Kidney (tissue), 14 donors: ENCODE results near the gene GH1. TPM values are rescaled to one million over a fixed set of nuclear protein-coding genes. Genes with fewer than 3 reads are reported as not detected.

Experiments used
- DNase-seq, 5 donors: peaks; one replicate each; pipeline ENCODE4 v3.0.0-alpha.2; 2013 to 2020
- FAIRE-seq: peaks from 2 replicates; lab custom pipeline; 2012; peaks lifted over from hg19 to GRCh38; lab: Jason Lieb, UNC
- H3K27ac ChIP-seq, 2 donors: one replicate each; pipeline ENCODE4 v1.7.0; 2013; ENCODE audit warnings: low read depth in 2 of 2, low read length in 2 of 2, inconsistent platforms in 1 of 2
- H3K27me3 ChIP-seq: one replicate; pipeline ENCODE4 v1.7.1; 2013; ENCODE audit warnings: low read length, inconsistent platforms; ENCODE audit not compliant: control insufficient read depth, insufficient read depth
- H3K36me3 ChIP-seq, 3 donors: one replicate each; pipeline versions ENCODE4 v1.7.0 to v1.7.1; 2013; ENCODE audit warnings: low read length in 3 of 3, control low read depth in 1 of 3, inconsistent platforms in 1 of 3; ENCODE audit not compliant: insufficient read depth in 3 of 3, control insufficient read depth in 2 of 3
- H3K4me1 ChIP-seq, 3 donors: one replicate each; pipeline versions ENCODE4 v1.7.0 to v1.7.1; 2013; ENCODE audit warnings: low read length in 3 of 3, inconsistent platforms in 1 of 3, low read depth in 1 of 3; ENCODE audit not compliant: control insufficient read depth in 2 of 3, insufficient read depth in 2 of 3
- H3K4me3 ChIP-seq, 3 donors: one replicate each; pipeline versions ENCODE4 v1.7.0 to v1.8.1; 2013; ENCODE audit warnings: low read length in 3 of 3, control low read depth in 1 of 3, inconsistent platforms in 1 of 3
- H3K9ac ChIP-seq, 3 donors: one replicate each; pipeline versions ENCODE4 v1.7.0 to v1.7.1; 2013; ENCODE audit warnings: low read length in 3 of 3, control low read depth in 1 of 3, inconsistent platforms in 1 of 3
- H3K9me3 ChIP-seq, 3 donors: one replicate each; pipeline versions ENCODE4 v1.7.0 to v1.7.1; 2013; ENCODE audit warnings: low read length in 3 of 3, control low read depth in 1 of 3, inconsistent platforms in 1 of 3; ENCODE audit not compliant: control insufficient read depth in 2 of 3, insufficient read depth in 1 of 3
- CTCF ChIP-seq: IDR thresholded peaks from 3 replicates; pipeline ENCODE4 v1.5.1; 2012; ENCODE audit warnings: mild to moderate bottlenecking, moderate library complexity, borderline replicate concordance; ENCODE audit not compliant: insufficient read depth; ENCODE audit errors: extremely low read depth
- intact Hi-C: fragments of 100-400 bp; cut with DNase I; formaldehyde crosslinking; loops from one replicate; pipeline ENCODE4 v1.11.1; 2022
- polyA plus RNA-seq: library from polyadenylated mRNA; stranded (reverse); fragments of 350-450 nt; fragmentation: Illumina TruSeq; extraction: RNeasy Lipid Tissue Mini Kit (QIAGEN cat#74804); gene quantifications from one replicate; pipeline ENCODE4 v1.2.3, GENCODE V29; 2014; ENCODE audit warnings: low read depth, low replicate concordance; ENCODE audit not compliant: insufficient read depth
- total RNA-seq: library from RNA; stranded (reverse); fragmentation: NEBNext Ultra II Directional; extraction: Animal tissue kit (Norgen Biotek cat#: 25700); gene quantifications from one replicate; pipeline ENCODE4 v1.2.1, GENCODE V29; 2021
- donor health status: control.
- donor health status: control.
- donor health status: control.
- donor health status: control.
- donor health status: control.
- donor health status: DM: yes; HTN: yes; CAD: no.
- donor health status: Normal renal cell carcinoma (clear cell type).

The GH1 gene
- total and polyA plus RNA-seq, 2 donors from 2014 or later: not detected

- Histone ChIP-seq H3K27ac (no peak overlapping the region), H3K4me3 (no peak overlapping the region), H3K27me3 (no peaks in the 10 kb centered on the region), H3K9me3 (no peaks in the 10 kb centered on the region), H3K9ac (no peak overlapping the region), H3K36me3 (no peaks in the 10 kb centered on the region), H3K4me1 (peaks cover 0 to 6% (median 0%) of the 10 kb centered on the region in 3 donors)
- FAIRE-seq (no peak), DNase-seq (no peak)
- no peak for TF ChIP-seq CTCF
- intact Hi-C loops: no loop called here
These were observed 41.4 kb upstream of the GH1 start for GRCh38 chr17:63960006-63960405.

- intact Hi-C loops: no loop called here
- TF ChIP-seq CTCF: no peak
- no peak overlapping the region for H3K27ac ChIP-seq
- no peaks in the 10 kb centered on the region for H3K27me3 ChIP-seq
- no peaks in the 10 kb centered on the region for H3K36me3 ChIP-seq
- no peak overlapping the region for H3K4me3 ChIP-seq
- DNase-seq (no peak), FAIRE-seq (no peak)
- H3K4me1 ChIP-seq: peaks cover 0 to 3% (median 0%) of the 10 kb centered on the region in 3 donors
- H3K9me3 ChIP-seq: no peaks in the 10 kb centered on the region
- H3K9ac ChIP-seq: no peak overlapping the region
These were observed 37.8 kb upstream of the GH1 start for GRCh38 chr17:63956296-63956920.

- DNase-seq (no peak), FAIRE-seq (no peak)
- Histone ChIP-seq H3K9ac (no peak overlapping the region), H3K36me3 (no peaks in the 10 kb centered on the region), H3K9me3 (no peaks in the 10 kb centered on the region), H3K4me3 (no peak overlapping the region), H3K27ac (no peak overlapping the region), H3K4me1 (no peaks in the 10 kb centered on the region), H3K27me3 (no peaks in the 10 kb centered on the region)
- TF ChIP-seq CTCF: no peak
- intact Hi-C loops: no loop called here
These were observed 37.2 kb upstream of the GH1 start for GRCh38 chr17:63955791-63956190.

- Histone ChIP-seq H3K4me3 (no peak overlapping the region), H3K9me3 (no peaks in the 10 kb centered on the region), H3K36me3 (no peaks in the 10 kb centered on the region), H3K27me3 (no peaks in the 10 kb centered on the region), H3K9ac (no peak overlapping the region), H3K27ac (no peak overlapping the region), H3K4me1 (no peaks in the 10 kb centered on the region)
- intact Hi-C loops: no loop called here
- DNase-seq (no peak), FAIRE-seq (no peak)
- TF ChIP-seq CTCF: no peak
These were observed 36.6 kb upstream of the GH1 start for GRCh38 chr17:63955232-63955631.
